Parathyroid adenoma (tissue), 2 donors: ENCODE results near the gene ZNF619.

Experiments used
- H2AFZ ChIP-seq: fragments of 300-600 bp; sonication (generic); one replicate; pipeline ENCODE4 v1.7.0; 2017; ENCODE audit warnings: antibody characterized with exemption, mild to moderate bottlenecking
- H3K27ac ChIP-seq: fragments of 300-600 bp; sonication (generic); one replicate; pipeline ENCODE4 v1.7.0; 2017
- H3K27me3 ChIP-seq: fragments of 300-600 bp; sonication (generic); one replicate; pipeline ENCODE4 v1.7.0; 2017; ENCODE audit warnings: low read length; ENCODE audit not compliant: control insufficient read depth, insufficient read depth
- H3K36me3 ChIP-seq: fragments of 300-600 bp; sonication (generic); one replicate; pipeline ENCODE4 v1.7.0; 2017; ENCODE audit warnings: low read length; ENCODE audit not compliant: control insufficient read depth, insufficient read depth
- H3K4me1 ChIP-seq: fragments of 300-600 bp; sonication (generic); one replicate; pipeline ENCODE4 v1.7.0; 2017; ENCODE audit warnings: control low read depth
- H3K4me2 ChIP-seq: fragments of 300-600 bp; sonication (generic); one replicate; pipeline ENCODE4 v1.7.0; 2017; ENCODE audit warnings: low read length
- H3K4me3 ChIP-seq: fragments of 300-600 bp; sonication (generic); one replicate; pipeline ENCODE4 v1.7.0; 2017; ENCODE audit warnings: low read depth, low read length
- H3K79me2 ChIP-seq: fragments of 300-600 bp; sonication (generic); one replicate; pipeline ENCODE4 v1.7.0; 2017; ENCODE audit warnings: control low read depth
- H3K9ac ChIP-seq: fragments of 300-600 bp; sonication (generic); one replicate; pipeline ENCODE4 v1.7.0; 2017; ENCODE audit warnings: mild to moderate bottlenecking
- H3K9me3 ChIP-seq: fragments of 300-600 bp; sonication (generic); one replicate; pipeline ENCODE4 v1.7.0; 2017; ENCODE audit warnings: low read length; ENCODE audit not compliant: control insufficient read depth
- CTCF ChIP-seq: fragments of 300-600 bp; sonication (generic); IDR thresholded peaks from one replicate; pipeline ENCODE4 v1.7.0; 2017; ENCODE audit warnings: antibody characterized with exemption, mild to moderate bottlenecking
- donor health status: primary hyperparathyroidism.

ZNF619 gene

DNA sequence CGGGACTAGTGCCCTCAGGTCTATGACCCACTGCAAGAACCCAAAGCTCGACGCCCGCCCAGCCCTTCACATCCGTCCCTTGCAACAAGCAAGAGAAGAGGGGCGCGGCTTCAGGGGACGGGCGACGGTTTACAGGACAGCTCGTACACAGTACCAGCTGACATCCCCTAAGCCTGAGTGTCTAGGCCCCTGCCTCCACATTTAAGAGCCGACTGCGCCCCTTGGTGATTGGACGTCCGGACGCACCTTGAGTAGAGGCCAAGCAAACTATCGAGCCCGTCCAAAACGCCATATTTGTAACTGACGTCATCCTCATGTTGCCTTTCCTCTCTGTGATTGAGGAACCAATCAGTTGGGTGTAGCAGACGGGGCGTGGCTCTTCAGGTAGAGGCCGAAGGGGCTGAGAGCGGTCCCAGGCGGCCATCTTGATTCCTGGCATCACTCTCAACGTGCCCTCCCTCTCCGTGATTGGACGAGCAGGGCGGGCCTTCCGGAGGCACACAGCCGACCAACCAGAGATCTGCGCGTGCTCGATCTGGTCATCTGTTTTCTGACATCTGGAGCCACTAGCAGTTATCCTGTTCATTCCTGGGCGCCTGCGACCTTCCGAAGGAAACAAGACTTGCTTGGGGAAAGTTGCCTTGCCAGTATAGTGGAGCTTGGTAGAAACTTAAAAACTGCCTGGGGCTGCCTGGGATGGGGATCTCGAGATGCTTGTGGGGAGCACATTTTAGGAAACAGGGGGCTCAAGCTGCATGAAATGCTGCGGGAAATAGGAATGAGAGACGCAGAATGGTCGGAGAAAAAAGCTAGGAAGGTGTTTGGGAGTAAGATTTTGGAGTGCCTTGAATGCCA lies 23.8 kb upstream of the ZNF619 start:
- Histone ChIP-seq H2AFZ (peak overlapping the region; percentile 97), H3K4me2 (peak overlapping the region; percentile 92), H3K27me3 (no peaks in the 10 kb centered on the region), H3K4me1 (peaks cover 12% of the 10 kb centered on the region), H3K27ac (peak overlapping the region; percentile 95), H3K4me3 (peak overlapping the region; percentile 79), H3K36me3 (no peaks in the 10 kb centered on the region), H3K9ac (peak overlapping the region; percentile 97), H3K9me3 (no peaks in the 10 kb centered on the region), H3K79me2 (peaks cover 7% of the 10 kb centered on the region)
- no peak for TF ChIP-seq CTCF

DNA sequence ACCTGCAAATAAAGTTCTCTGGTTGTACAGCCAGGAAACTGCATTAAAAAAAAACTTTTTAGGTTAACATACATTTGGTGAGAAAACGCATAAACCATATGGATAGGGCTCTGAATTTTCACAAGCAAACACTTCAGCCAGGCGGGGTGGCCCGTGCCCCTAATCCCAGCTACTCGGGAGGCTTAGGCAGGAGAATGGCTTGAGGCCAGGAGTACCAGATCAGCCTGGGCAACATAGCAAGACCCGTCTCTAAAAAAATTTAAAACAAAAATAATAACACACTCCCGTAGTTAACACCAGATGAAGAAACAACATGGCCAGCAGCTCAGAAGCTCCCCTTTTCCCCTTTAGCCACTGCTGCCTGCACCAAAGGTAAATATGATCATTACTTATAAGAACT lies 23.0 kb upstream of the ZNF619 start:
- peaks cover 9% of the 10 kb centered on the region for H3K79me2 ChIP-seq
- TF ChIP-seq CTCF = no peak
- H3K27ac ChIP-seq = no peak overlapping the region
- H3K9ac ChIP-seq = no peak overlapping the region
- H2AFZ ChIP-seq = peak overlapping the region; percentile 76
- H3K9me3 ChIP-seq = no peaks in the 10 kb centered on the region
- H3K4me3 ChIP-seq = peak overlapping the region; percentile 79
- H3K27me3 ChIP-seq = no peaks in the 10 kb centered on the region
- peak overlapping the region; percentile 92 for H3K4me2 ChIP-seq
- H3K36me3 ChIP-seq = no peaks in the 10 kb centered on the region
- H3K4me1 ChIP-seq = peaks cover 17% of the 10 kb centered on the region

DNA sequence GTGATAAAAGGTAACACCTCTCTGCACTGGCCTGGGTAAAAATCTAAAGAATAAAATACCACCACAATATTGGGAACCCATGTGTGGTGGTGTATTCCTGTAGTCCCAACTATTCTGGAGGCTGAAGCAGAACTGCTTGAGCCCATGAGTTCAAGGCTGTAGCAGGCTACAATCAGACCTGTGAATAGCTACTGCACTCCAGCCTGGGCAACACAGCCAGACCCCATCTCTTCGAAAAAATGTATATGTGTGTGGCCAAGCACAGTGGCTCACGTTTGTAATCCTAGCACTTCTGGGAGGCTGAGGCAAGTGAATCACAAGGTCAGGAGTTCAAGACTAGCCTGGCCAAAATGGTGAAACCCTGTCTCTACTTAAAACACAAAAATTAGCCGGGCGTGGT lies 21.6 kb upstream of the ZNF619 start:
- H3K79me2 ChIP-seq = peaks cover 9% of the 10 kb centered on the region
- H3K27me3 ChIP-seq = no peaks in the 10 kb centered on the region
- H3K27ac ChIP-seq = no peak overlapping the region
- H3K9me3 ChIP-seq = no peaks in the 10 kb centered on the region
- H3K36me3 ChIP-seq = no peaks in the 10 kb centered on the region
- no peak overlapping the region for H2AFZ ChIP-seq
- H3K4me2 ChIP-seq = no peak overlapping the region
- no peak for TF ChIP-seq CTCF
- no peak overlapping the region for H3K9ac ChIP-seq
- H3K4me3 ChIP-seq = no peak overlapping the region
- H3K4me1 ChIP-seq = peaks cover 17% of the 10 kb centered on the region

DNA sequence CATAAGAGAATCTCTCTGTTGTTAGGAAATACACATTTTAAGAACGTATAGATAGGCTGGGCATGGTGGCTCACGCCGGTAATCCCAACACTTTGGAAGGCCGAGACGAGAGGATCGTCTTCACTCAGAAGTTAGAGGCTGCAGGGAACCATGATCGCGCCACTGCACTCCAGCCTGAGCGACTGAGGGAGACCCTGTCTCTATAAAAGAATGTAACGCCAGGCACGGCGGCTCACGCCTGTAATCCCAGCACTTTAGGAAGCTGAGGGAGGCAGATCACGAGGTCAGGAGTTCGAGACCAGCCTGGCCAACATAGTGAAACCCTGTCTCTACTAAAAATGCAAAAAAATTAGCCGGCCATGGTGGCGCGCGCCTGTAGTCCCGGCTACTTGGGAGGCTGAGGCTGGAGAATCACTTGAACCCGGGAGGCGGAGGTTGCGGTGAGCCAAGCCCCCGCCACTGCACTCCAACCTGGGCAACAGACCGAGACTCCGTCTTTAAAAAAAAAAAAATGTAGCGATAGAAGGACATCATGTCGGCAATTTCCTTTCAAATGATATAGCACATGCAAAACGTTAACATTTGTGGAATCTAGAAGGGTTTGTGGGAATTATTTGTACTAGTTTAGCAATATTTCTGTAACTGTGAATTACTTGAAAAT lies 20.5 kb upstream of the ZNF619 start:
- peaks cover 9% of the 10 kb centered on the region for H3K79me2 ChIP-seq
- H3K36me3 ChIP-seq = no peaks in the 10 kb centered on the region
- H3K9me3 ChIP-seq = no peaks in the 10 kb centered on the region
- H3K9ac ChIP-seq = no peak overlapping the region
- no peaks in the 10 kb centered on the region for H3K27me3 ChIP-seq
- peak overlapping the region; percentile 88 for H2AFZ ChIP-seq
- H3K4me2 ChIP-seq = peak overlapping the region; percentile 77
- H3K27ac ChIP-seq = peak overlapping the region; percentile 76
- H3K4me1 ChIP-seq = peaks cover 17% of the 10 kb centered on the region
- peak overlapping the region; percentile 95 for H3K4me3 ChIP-seq
- no peak for TF ChIP-seq CTCF
